IPS-20b (cell line): ENCODE results near the gene THEM4.

Experiments used
- H3K27ac ChIP-seq: one replicate; pipeline ENCODE4 v1.5.1; 2013; ENCODE audit warnings: low read length
- H3K27me3 ChIP-seq: 2 replicates; pipeline ENCODE4 v1.6.1; 2013; ENCODE audit warnings: mild to moderate bottlenecking, low read length, inconsistent platforms; ENCODE audit not compliant: insufficient read depth
- H3K36me3 ChIP-seq: 2 replicates; pipeline ENCODE4 v1.6.1; 2013; ENCODE audit warnings: low read depth, mild to moderate bottlenecking, inconsistent platforms, low read length, moderate library complexity; ENCODE audit not compliant: insufficient read depth
- H3K4me1 ChIP-seq: 2 replicates; pipeline ENCODE4 v1.6.1; 2013; ENCODE audit warnings: mild to moderate bottlenecking, control low read depth, inconsistent platforms, low read length, moderate library complexity; ENCODE audit not compliant: insufficient read depth
- H3K4me3 ChIP-seq: 2 replicates; pipeline ENCODE4 v1.5.1; 2013; ENCODE audit warnings: mild to moderate bottlenecking, low read length, inconsistent platforms
- H3K9ac ChIP-seq: 2 replicates; pipeline ENCODE4 v1.6.1; 2013; ENCODE audit warnings: low read depth, mild to moderate bottlenecking, inconsistent platforms, low read length, moderate library complexity
- H3K9me3 ChIP-seq: 2 replicates; pipeline ENCODE4 v1.6.1; 2013; ENCODE audit warnings: mild to moderate bottlenecking, low read depth, low read length, inconsistent platforms; ENCODE audit not compliant: insufficient read depth

The THEM4 gene

GRCh38 chr1:151944126-151944856 is 35.0 kb upstream of the THEM4 start:
- peaks cover 8% of the 10 kb centered on the region for H3K4me1 ChIP-seq
- no peak overlapping the region for H3K4me3 ChIP-seq
- no peak overlapping the region for H3K27ac ChIP-seq
- H3K9ac ChIP-seq, result no peak overlapping the region
- no peaks in the 10 kb centered on the region for H3K9me3 ChIP-seq
- no peaks in the 10 kb centered on the region for H3K36me3 ChIP-seq
- H3K27me3 ChIP-seq, result no peaks in the 10 kb centered on the region

DNA sequence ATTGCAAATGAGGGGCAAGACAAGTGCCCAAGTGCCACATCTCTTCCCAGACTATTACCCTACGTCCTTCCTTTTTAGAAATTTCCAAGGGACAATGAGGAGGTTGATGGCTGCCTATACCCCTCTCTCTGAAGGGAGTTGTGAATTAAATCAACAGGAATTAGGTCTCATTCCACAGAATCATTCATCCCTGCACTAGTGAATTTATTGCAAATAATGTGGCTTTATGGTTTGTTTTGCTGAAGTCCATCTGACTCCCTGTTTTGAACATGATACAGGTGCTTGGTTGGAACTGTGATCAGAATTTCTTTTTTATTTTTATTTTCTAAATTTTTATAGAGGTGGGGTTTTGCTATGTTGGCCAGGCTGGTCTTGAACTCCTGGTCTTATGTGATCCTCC is 34.3 kb upstream of the THEM4 start:
- Histone ChIP-seq H3K9me3 (no peaks in the 10 kb centered on the region), H3K36me3 (no peaks in the 10 kb centered on the region), H3K4me3 (no peak overlapping the region), H3K9ac (no peak overlapping the region), H3K4me1 (peaks cover 8% of the 10 kb centered on the region), H3K27ac (no peak overlapping the region), H3K27me3 (no peaks in the 10 kb centered on the region)

DNA sequence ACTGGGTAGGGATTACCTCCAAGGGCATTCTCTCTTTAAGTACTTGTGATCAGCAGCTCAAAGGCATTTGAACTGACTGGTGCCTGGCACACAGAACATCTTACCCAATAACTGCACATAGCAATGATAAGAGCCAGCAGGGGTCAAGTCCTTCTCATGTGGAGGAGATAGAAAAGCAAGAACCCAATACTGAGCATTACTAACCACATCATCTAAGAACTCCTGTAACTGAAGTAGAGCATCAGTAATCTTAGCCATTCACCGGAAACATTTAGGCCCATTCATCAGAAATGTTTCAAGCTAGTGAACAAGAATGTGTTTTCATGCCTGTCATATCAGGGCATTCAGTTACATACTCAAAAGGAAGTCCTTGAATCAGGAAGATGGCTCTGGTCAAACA is 33.6 kb upstream of the THEM4 start:
- H3K4me1 ChIP-seq, result peaks cover 8% of the 10 kb centered on the region
- no peak overlapping the region for H3K9ac ChIP-seq
- no peaks in the 10 kb centered on the region for H3K27me3 ChIP-seq
- H3K9me3 ChIP-seq, result no peaks in the 10 kb centered on the region
- H3K36me3 ChIP-seq, result no peaks in the 10 kb centered on the region
- no peak overlapping the region for H3K27ac ChIP-seq
- no peak overlapping the region for H3K4me3 ChIP-seq

- no peaks in the 10 kb centered on the region for H3K36me3 ChIP-seq
- no peaks in the 10 kb centered on the region for H3K9me3 ChIP-seq
- H3K4me3 ChIP-seq, result no peak overlapping the region
- H3K27me3 ChIP-seq, result no peaks in the 10 kb centered on the region
- no peak overlapping the region for H3K9ac ChIP-seq
- peaks cover 4% of the 10 kb centered on the region; the same call in 1 of the 2 replicates for H3K4me1 ChIP-seq
- no peak overlapping the region for H3K27ac ChIP-seq
Observed at GRCh38 chr1:151940541-151940940, 31.2 kb upstream of the THEM4 start.

- H3K9ac ChIP-seq, result no peak overlapping the region
- no peak overlapping the region for H3K27ac ChIP-seq
Observed at GRCh38 chr1:151939779-151940178, 30.5 kb upstream of the THEM4 start.

DNA sequence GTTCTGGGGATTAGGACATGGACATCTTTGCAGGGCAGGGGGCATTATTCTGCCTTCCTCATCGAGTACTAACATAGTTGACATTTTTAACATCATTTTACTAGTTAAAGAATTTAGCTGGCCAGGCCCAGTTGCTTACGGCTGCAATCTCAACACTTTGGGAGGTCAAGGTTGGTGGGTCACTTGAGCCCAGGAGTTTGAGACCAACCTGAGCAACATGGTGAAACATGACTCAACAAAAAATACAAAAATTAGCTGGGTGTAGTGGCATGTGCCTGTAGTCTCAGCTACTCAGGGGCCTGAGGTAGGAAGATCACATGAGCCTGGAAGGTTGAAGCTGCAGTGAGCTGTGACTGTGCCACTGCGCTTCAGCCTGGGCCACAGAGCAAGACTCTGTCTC is 29.8 kb upstream of the THEM4 start:
- no peak overlapping the region for H3K4me3 ChIP-seq
- no peaks in the 10 kb centered on the region for H3K9me3 ChIP-seq
- H3K36me3 ChIP-seq, result no peaks in the 10 kb centered on the region
- no peaks in the 10 kb centered on the region for H3K27me3 ChIP-seq
- H3K27ac ChIP-seq, result no peak overlapping the region
- H3K9ac ChIP-seq, result no peak overlapping the region
- H3K4me1 ChIP-seq, result peaks cover 3% of the 10 kb centered on the region; the same call in 1 of the 2 replicates

More at GRCh38 chr1:151939779-151940178, 30.5 kb upstream of the THEM4 start:
- no peaks in the 10 kb centered on the region for H3K36me3 ChIP-seq
- no peaks in the 10 kb centered on the region for H3K27me3 ChIP-seq
- H3K9me3 ChIP-seq, result no peaks in the 10 kb centered on the region
- H3K4me1 ChIP-seq, result peaks cover 3% of the 10 kb centered on the region; the same call in 1 of the 2 replicates
- no peak overlapping the region for H3K4me3 ChIP-seq

GRCh38 chr1:151936653-151937052 is 27.3 kb upstream of the THEM4 start:
- Histone ChIP-seq H3K9me3 (no peaks in the 10 kb centered on the region), H3K4me3 (no peak overlapping the region), H3K27ac (no peak overlapping the region), H3K9ac (no peak overlapping the region), H3K27me3 (no peaks in the 10 kb centered on the region), H3K36me3 (no peaks in the 10 kb centered on the region), H3K4me1 (peaks cover 3% of the 10 kb centered on the region; the same call in 1 of the 2 replicates)

DNA sequence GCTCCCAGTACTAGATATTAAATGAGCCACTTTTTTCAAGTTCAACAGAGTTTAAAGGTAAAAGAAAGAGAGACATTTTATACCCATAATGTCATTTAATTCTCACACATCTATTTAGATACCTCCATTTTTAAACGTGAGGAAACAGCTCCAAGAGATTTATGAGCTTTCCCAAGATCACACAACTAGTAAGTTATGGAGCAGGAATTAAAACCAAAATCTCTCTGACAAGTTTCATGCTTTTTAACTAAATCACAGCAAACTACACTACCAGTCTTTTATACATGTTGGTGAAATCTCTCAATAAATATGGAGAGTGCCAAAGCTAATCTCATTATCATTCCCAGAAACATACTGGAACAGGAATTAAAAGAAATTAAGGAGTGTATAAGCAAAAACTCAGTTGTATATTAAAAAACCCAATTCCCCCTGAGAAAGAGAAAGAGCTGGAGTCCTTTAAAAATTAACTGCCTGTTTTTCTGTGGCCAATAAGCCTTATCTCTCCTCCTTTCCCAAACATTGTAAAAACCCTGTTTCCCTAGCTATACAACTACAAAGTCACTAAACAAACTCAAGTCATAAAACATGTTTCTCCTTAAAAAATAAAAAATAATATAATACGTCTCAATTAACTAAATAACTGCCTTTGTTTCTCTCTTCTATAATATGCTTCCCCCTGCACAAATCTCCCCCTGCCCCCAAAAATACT is 26.7 kb upstream of the THEM4 start:
- Histone ChIP-seq H3K27me3 (no peaks in the 10 kb centered on the region), H3K4me3 (no peak overlapping the region), H3K36me3 (no peaks in the 10 kb centered on the region), H3K4me1 (peaks cover 3% of the 10 kb centered on the region; the same call in 1 of the 2 replicates), H3K27ac (no peak overlapping the region), H3K9ac (no peak overlapping the region), H3K9me3 (no peaks in the 10 kb centered on the region)

GRCh38 chr1:151935154-151935553 is 25.8 kb upstream of the THEM4 start:
- Histone ChIP-seq H3K9ac (no peak overlapping the region), H3K4me3 (no peak overlapping the region), H3K27me3 (no peaks in the 10 kb centered on the region), H3K27ac (no peak overlapping the region), H3K9me3 (no peaks in the 10 kb centered on the region), H3K36me3 (no peaks in the 10 kb centered on the region), H3K4me1 (peaks cover 3% of the 10 kb centered on the region; the same call in 1 of the 2 replicates)

- Histone ChIP-seq H3K4me3 (no peak overlapping the region), H3K9ac (no peak overlapping the region)
Observed at GRCh38 chr1:151934048-151934493, 24.8 kb upstream of the THEM4 start.

GRCh38 chr1:151924691-151925587 is 15.6 kb upstream of the THEM4 start:
- no peaks in the 10 kb centered on the region for H3K9me3 ChIP-seq
- H3K9ac ChIP-seq, result no peak overlapping the region
- H3K27ac ChIP-seq, result no peak overlapping the region
- no peaks in the 10 kb centered on the region for H3K27me3 ChIP-seq
- no peaks in the 10 kb centered on the region for H3K36me3 ChIP-seq
- H3K4me3 ChIP-seq, result no peak overlapping the region
- H3K4me1 ChIP-seq, result no peaks in the 10 kb centered on the region

More at GRCh38 chr1:151934048-151934493, 24.8 kb upstream of the THEM4 start:
- Histone ChIP-seq H3K9me3 (no peaks in the 10 kb centered on the region), H3K36me3 (no peaks in the 10 kb centered on the region), H3K4me1 (peaks cover 3% of the 10 kb centered on the region; the same call in 1 of the 2 replicates), H3K27ac (no peak overlapping the region), H3K27me3 (no peaks in the 10 kb centered on the region)
